ACC112 (cell line): Measurements from ENCODE around the gene HLF.

Source experiments
- H2AFZ ChIP-seq: fragments of 200-600 bp; sonication (generic); one replicate; pipeline ENCODE4 v1.6.0; 2017; ENCODE audit warnings: antibody characterized with exemption, low read length; ENCODE audit not compliant: unreplicated experiment
- H3K27ac ChIP-seq: fragments of 200-600 bp; sonication (generic); 2 replicates; pipeline ENCODE4 v1.5.1; 2014; ENCODE audit warnings: low read depth, mild to moderate bottlenecking, antibody characterized with exemption, low read length, moderate library complexity
- H3K27me3 ChIP-seq: fragments of 200-600 bp; sonication (generic); 2 replicates; pipeline ENCODE4 v1.6.1; 2014; ENCODE audit warnings: mild to moderate bottlenecking, antibody characterized with exemption, low read length, moderate library complexity, mixed read lengths; ENCODE audit not compliant: insufficient read depth
- H3K36me3 ChIP-seq: fragments of 200-600 bp; sonication (generic); 2 replicates; pipeline ENCODE4 v1.6.1; 2016; ENCODE audit warnings: mild to moderate bottlenecking, antibody characterized with exemption, low read length, moderate library complexity, mixed read lengths; ENCODE audit not compliant: insufficient read depth
- H3K4me1 ChIP-seq: fragments of 200-600 bp; sonication (generic); one replicate; pipeline ENCODE4 v1.6.1; 2016; ENCODE audit warnings: low read length, mixed read lengths; ENCODE audit not compliant: insufficient read depth, unreplicated experiment, control insufficient read depth
- H3K4me3 ChIP-seq: fragments of 200-600 bp; sonication (generic); 2 replicates; pipeline ENCODE4 v1.5.1; 2014; ENCODE audit warnings: mild to moderate bottlenecking, low read depth, low read length
- H3K79me2 ChIP-seq: fragments of 200-600 bp; sonication (generic); one replicate; pipeline ENCODE4 v1.6.0; 2016; ENCODE audit warnings: low read length; ENCODE audit not compliant: control insufficient read depth, unreplicated experiment, insufficient read depth

HLF gene

DNA sequence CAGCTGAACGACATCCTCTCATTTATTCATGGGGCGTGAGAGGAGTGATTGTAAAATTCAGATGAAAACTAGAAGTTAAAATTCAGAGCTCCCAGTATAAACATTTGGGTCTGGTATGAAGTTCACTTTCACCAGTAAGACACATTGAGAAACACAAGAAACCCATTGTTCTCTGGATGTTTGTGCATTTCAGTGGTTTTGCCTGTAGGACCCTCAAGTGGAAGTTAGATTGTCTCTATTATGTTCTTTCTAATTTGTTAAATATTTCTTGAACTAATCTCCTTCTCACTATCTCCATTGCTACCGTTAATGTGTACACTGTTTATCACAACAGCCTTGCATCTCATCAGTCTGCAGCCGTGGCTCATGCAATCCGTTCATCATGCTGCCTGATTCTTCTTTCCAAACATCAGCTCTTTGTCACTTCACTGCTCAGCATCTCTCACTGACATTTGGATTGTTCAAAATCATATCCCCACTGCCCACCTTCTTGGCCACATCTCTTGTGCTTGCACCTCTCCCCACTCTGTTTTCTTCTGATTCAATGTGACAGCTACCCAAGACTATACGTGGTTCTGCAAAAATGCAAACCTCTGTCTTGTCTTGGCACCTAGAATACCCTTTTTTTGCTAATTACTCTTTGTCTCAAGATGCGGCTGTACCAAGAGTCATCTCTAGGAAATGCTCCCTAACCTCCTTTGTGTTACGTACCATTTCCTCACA, 49.5 kb downstream of the HLF start:
- Histone ChIP-seq H3K79me2 (no peaks in the 10 kb centered on the region), H3K27me3 (peaks cover 54% of the 10 kb centered on the region), H3K36me3 (no peaks in the 10 kb centered on the region), H3K27ac (no peak overlapping the region), H2AFZ (no peak overlapping the region), H3K4me1 (no peaks in the 10 kb centered on the region), H3K4me3 (no peak overlapping the region)

- H3K27ac ChIP-seq = no peak overlapping the region
- H3K79me2 ChIP-seq = no peaks in the 10 kb centered on the region
- peaks cover 47% of the 10 kb centered on the region for H3K27me3 ChIP-seq
- no peak overlapping the region for H3K4me3 ChIP-seq
- no peaks in the 10 kb centered on the region for H3K4me1 ChIP-seq
- H3K36me3 ChIP-seq = no peaks in the 10 kb centered on the region
- H2AFZ ChIP-seq = no peak overlapping the region
These were observed 50.2 kb downstream of the HLF start for GRCh38 chr17:55314784-55315491.

DNA sequence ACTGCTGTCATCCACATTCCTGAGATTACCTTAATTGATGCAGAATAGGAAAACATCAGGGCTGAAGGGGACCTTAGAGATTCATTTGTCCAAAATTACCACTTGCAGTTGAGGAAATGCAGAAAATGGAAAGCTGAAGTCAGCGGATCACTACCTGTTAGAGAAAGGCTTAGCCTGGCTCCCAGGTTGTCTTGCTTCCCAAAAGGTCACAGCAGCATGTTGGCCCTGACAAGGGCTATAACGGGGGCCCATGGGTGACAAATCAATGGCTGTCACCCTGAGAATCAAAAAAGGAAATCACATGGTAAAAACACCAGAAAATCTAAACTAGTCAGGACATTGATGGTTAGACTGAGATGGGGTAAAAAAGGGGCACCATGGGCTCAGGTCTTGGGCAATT, 51.7 kb downstream of the HLF start:
- peaks cover 42% of the 10 kb centered on the region for H3K27me3 ChIP-seq
- H2AFZ ChIP-seq = no peak overlapping the region
- H3K36me3 ChIP-seq = no peaks in the 10 kb centered on the region
- no peaks in the 10 kb centered on the region for H3K4me1 ChIP-seq
- H3K4me3 ChIP-seq = no peak overlapping the region
- no peak overlapping the region for H3K27ac ChIP-seq
- no peaks in the 10 kb centered on the region for H3K79me2 ChIP-seq

GRCh38 chr17:55317284-55317683, 52.5 kb downstream of the HLF start:
- Histone ChIP-seq H3K27me3 (peaks cover 39% of the 10 kb centered on the region), H3K4me3 (no peak overlapping the region), H2AFZ (no peak overlapping the region), H3K4me1 (no peaks in the 10 kb centered on the region), H3K79me2 (no peaks in the 10 kb centered on the region), H3K36me3 (no peaks in the 10 kb centered on the region), H3K27ac (no peak overlapping the region)

DNA sequence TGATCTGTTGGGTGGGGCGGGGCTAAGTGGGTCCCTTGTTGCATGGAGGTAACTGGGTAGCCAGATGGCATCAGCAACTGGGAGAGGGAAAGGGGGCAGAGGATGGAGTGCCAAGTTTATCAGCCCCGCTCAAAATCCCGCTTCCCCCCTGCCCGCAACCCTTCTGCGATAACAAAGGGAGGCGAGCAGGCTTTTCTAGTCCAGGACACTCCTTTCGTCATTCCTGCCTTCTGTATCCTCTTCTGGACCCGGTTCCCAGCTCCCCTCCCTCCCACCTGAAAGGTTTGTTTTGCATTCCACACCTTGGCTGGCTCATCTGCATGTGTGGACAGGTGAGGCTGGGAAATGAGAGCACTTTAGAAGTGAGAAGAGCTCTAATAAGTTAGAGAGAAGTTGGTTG, 53.3 kb downstream of the HLF start:
- H3K4me3 ChIP-seq = no peak overlapping the region
- no peaks in the 10 kb centered on the region for H3K4me1 ChIP-seq
- no peaks in the 10 kb centered on the region for H3K36me3 ChIP-seq
- no peaks in the 10 kb centered on the region for H3K79me2 ChIP-seq
- peaks cover 39% of the 10 kb centered on the region for H3K27me3 ChIP-seq
- H3K27ac ChIP-seq = no peak overlapping the region
- no peak overlapping the region for H2AFZ ChIP-seq

DNA sequence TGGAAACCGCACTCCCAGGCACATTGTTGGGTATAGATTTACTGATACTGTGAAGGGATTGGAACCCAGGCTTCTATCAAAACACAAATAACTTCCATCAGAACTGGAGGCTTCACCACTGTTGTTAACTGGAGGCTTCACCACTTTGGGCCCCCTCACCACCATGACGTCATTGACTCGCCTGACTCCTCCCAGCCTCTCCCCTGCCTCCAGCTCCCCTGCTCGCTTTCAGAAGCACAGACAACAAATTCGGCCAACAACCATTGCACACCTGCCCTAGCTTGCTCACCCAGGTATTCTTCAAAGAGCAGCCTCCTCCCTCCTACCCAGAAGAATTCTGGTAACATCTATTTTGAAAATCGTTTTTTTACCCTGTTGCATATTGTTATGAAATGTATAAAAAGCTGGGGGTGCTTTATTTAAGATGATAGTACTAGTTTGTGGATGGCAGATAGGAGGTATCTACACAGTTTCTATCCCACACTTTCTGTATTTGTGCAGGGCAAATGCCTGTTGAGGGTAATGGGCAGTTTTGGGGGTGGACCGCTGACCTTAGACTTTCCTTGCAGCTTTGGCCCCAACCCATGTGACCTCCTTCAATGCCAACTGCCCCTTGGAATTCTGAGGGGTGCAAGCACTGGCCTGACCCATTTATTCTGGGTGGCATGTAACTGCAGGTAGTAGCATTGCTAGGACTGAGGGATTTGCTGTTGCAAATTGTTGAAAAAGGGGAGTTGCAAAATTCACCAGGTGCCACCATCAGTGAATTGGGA, 54.1 kb downstream of the HLF start:
- no peaks in the 10 kb centered on the region for H3K79me2 ChIP-seq
- H3K36me3 ChIP-seq = no peaks in the 10 kb centered on the region
- H3K27me3 ChIP-seq = peaks cover 31% of the 10 kb centered on the region
- no peak overlapping the region for H2AFZ ChIP-seq
- H3K27ac ChIP-seq = no peak overlapping the region
- no peaks in the 10 kb centered on the region for H3K4me1 ChIP-seq
- H3K4me3 ChIP-seq = no peak overlapping the region

DNA sequence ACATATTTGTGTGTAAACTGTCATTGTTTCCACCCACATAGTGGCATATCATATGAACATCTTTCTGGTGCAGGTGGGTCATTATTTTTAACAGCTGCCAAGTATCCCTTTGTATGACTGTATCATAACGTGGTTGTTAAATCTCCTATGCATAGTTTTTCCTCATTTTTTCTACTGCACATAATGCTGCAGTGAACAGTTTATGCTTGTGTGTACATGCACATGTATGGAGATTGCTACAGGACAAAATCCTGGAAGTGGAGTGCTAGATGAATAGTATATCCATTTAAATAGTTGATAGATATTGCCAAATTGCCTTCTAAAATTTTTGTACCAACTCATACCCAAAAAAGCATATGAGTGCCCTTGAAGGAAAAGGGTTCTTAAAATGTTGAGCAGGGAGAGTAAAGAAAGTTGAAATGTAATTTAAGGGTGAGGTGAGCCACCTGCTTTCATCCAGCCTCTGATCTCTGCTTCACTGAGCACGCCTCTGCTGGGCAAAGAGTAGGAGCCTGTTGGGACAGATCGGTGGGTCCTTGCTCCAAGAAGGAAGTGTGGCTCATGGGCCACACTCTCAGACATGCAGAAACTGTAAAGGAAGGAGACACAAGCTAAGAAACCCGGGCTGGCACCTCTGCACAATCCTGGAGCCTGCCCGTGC, 55.3 kb downstream of the HLF start:
- H3K4me3 ChIP-seq = no peak overlapping the region
- no peaks in the 10 kb centered on the region for H3K36me3 ChIP-seq
- H3K4me1 ChIP-seq = no peaks in the 10 kb centered on the region

GRCh38 chr17:55320594-55321426, 56.0 kb downstream of the HLF start:
- Histone ChIP-seq H3K4me1 (no peaks in the 10 kb centered on the region), H3K36me3 (no peaks in the 10 kb centered on the region), H3K27me3 (peaks cover 14% of the 10 kb centered on the region), H3K79me2 (no peaks in the 10 kb centered on the region), H3K27ac (no peak overlapping the region), H2AFZ (peak overlapping the region; percentile 66), H3K4me3 (peak overlapping the region; percentile 51; the same call in 1 of the 2 replicates)

More for the DNA sequence above, 55.3 kb downstream of the HLF start:
- Histone ChIP-seq H3K79me2 (no peaks in the 10 kb centered on the region), H2AFZ (no peak overlapping the region), H3K27ac (no peak overlapping the region), H3K27me3 (peaks cover 21% of the 10 kb centered on the region)

DNA sequence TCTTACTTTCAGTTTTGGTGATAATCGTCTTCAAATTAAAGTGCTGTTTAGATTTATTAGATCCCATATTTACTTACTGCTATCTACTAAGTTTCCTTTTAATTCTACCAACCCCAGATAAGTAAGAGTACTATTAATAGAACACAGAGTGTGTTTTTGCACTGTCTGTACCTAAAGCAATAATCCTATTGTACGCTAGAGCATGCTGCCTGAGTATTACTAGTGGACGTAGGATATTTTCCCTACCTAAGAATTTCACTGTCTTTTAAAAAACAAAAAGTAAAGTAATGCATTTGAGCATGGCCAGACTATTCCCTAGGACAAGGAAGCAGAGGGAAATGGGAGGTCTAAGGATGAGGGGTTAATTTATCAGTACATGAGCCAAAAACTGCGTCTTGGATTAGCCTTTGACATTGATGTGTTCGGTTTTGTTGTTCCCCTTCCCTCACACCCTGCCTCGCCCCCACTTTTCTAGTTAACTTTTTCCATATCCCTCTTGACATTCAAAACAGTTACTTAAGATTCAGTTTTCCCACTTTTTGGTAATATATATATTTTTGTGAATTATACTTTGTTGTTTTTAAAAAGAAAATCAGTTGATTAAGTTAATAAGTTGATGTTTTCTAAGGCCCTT, 56.8 kb downstream of the HLF start:
- Histone ChIP-seq H3K27ac (no peak overlapping the region), H3K36me3 (no peaks in the 10 kb centered on the region), H3K4me1 (no peaks in the 10 kb centered on the region), H2AFZ (peak overlapping the region; percentile 66), H3K4me3 (peak overlapping the region; percentile 51; the same call in 1 of the 2 replicates), H3K27me3 (peaks cover 6% of the 10 kb centered on the region), H3K79me2 (no peaks in the 10 kb centered on the region)
